OCI-LY7 (cell line): ENCODE measurements around the gene ZNF835. TPM values are rescaled to one million over a fixed set of nuclear protein-coding genes. Genes with fewer than 3 reads are reported as not detected.

Experiments
- BruUV-seq: library from RNA; stranded (reverse); fragments of 400-500 nt; replicated peaks from 2 replicates; lab custom pipeline; 2021; lab: Mats Ljungman, UMichigan
- CTCF ChIA-PET: fragments of 300-600 bp; sonication (Branson Sonifier 250); formaldehyde crosslinking; loops from one replicate; lab custom pipeline; 2022; ENCODE audit warnings: antibody characterized with exemption; ENCODE audit not compliant: unreplicated experiment; lab: Charles Lee
- POLR2A ChIA-PET: fragments of 300-600 bp; sonication (Branson Sonifier 250); formaldehyde crosslinking; loops from one replicate; lab custom pipeline; 2022; ENCODE audit warnings: antibody characterized with exemption; lab: Charles Lee
- DNase-seq: peaks from one replicate; pipeline ENCODE4 v3.0.0-alpha.2; 2015; ENCODE audit warnings: low spot score
- H2AFZ ChIP-seq: fragments of 200-600 bp; sonication (generic), shearing (Covaris generic); 2 replicates; pipeline ENCODE4 v1.6.1; 2014; ENCODE audit warnings: mild to moderate bottlenecking, antibody characterized with exemption, low read length, moderate library complexity
- H3K27ac ChIP-seq: fragments of 200-600 bp; sonication (generic); 2 replicates; pipeline ENCODE4 v1.5.1; 2014; ENCODE audit warnings: mixed run types, low read depth, mild to moderate bottlenecking, moderate library complexity, low read length, inconsistent platforms; ENCODE audit not compliant: poor library complexity, severe bottlenecking
- H3K36me3 ChIP-seq: fragments of 200-600 bp; sonication (generic); 2 replicates; pipeline ENCODE4 v1.6.1; 2014; ENCODE audit warnings: mild to moderate bottlenecking, antibody characterized with exemption, low read length, moderate library complexity, mixed read lengths; ENCODE audit not compliant: insufficient read depth
- H3K4me1 ChIP-seq: fragments of 200-600 bp; sonication (generic); 2 replicates; pipeline ENCODE4 v1.5.1; 2014; ENCODE audit warnings: mild to moderate bottlenecking, low read length; ENCODE audit not compliant: insufficient read depth, poor library complexity, severe bottlenecking
- H3K4me2 ChIP-seq: fragments of 200-600 bp; sonication (generic); 2 replicates; pipeline ENCODE4 v1.6.1; 2014; ENCODE audit warnings: mild to moderate bottlenecking, low read length
- H3K4me3 ChIP-seq: fragments of 200-600 bp; sonication (generic); 2 replicates; pipeline ENCODE4 v1.5.1; 2014; ENCODE audit warnings: mild to moderate bottlenecking, low read depth, low read length; ENCODE audit not compliant: poor library complexity, severe bottlenecking
- H3K79me2 ChIP-seq: fragments of 200-600 bp; sonication (generic); 2 replicates; pipeline ENCODE4 v1.6.1; 2016; ENCODE audit warnings: low read depth, mild to moderate bottlenecking, low read length, moderate library complexity, mixed read lengths; ENCODE audit not compliant: insufficient read depth
- H3K9me2 ChIP-seq: fragments of 200-600 bp; sonication (generic); 2 replicates; pipeline ENCODE4 v1.6.1; 2016; ENCODE audit warnings: mild to moderate bottlenecking, low read length, mixed read lengths; ENCODE audit not compliant: insufficient read depth
- H3K9me3 ChIP-seq: fragments of 200-600 bp; sonication (generic); 2 replicates; pipeline ENCODE4 v1.6.1; 2014; ENCODE audit warnings: mild to moderate bottlenecking, mixed run types, low read length, mixed read lengths
- H4K20me1 ChIP-seq: fragments of 200-600 bp; sonication (generic); 2 replicates; pipeline ENCODE4 v1.6.1; 2014; ENCODE audit warnings: mild to moderate bottlenecking, antibody characterized with exemption, low read length, moderate library complexity, mixed read lengths; ENCODE audit not compliant: insufficient read depth
- EZH2phosphoT487 ChIP-seq: fragments of 200-600 bp; sonication (generic); IDR thresholded peaks from 2 replicates; pipeline ENCODE4 v1.6.1; 2018; ENCODE audit warnings: low read depth, borderline replicate concordance, mild to moderate bottlenecking, mixed run types, antibody characterized with exemption, low read length, moderate library complexity, mixed read lengths
- intact Hi-C: fragments of 100-400 bp; cut with micrococcal nuclease; formaldehyde crosslinking; loops from one replicate; pipeline ENCODE4 v1.10.0; 2022; ENCODE audit not compliant: unreplicated experiment
- total RNA-seq, 2 experiments: library from RNA; depleted of rRNA in 1 of 2; stranded (reverse); fragments of >200 nt in 1 of 2; shearing (Covaris generic) in 1 of 2; gene quantifications; 2 replicates each; pipeline ENCODE4 v1.2.3, GENCODE V29; 2014 to 2022
- TF ChIP-seq, protein P1 (sequence below): fragments of 200-600 bp; sonication (generic); conservative IDR thresholded peaks from 2 replicates; pipeline ENCODE4 v1.5.1; 2014; ENCODE audit warnings: mild to moderate bottlenecking, antibody characterized with exemption, low read length, moderate library complexity, mixed read lengths

The ZNF835 gene
- total RNA-seq, 2 experiments from 2014 or later: not detected

DNA sequence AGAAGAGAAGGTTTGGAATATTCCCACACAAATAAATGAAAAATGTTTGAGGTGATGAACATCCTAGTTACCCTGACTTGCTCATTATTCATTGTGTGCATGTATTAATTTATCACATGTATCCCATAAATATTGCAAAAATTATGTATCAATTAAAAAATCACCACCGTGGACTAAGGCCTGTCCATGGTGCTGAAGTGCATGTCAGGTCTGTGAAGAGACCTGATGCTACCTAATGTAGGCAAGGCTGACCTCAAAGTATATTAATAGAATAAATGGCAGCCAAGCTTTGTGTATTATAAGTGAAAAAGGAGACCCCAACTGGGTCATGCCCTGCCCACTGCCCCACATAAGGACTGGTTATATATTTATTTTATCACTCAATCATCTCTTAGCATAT, 34.4 kb upstream of the ZNF835 start:
- no peak overlapping the region for H3K27ac ChIP-seq
- H3K4me3 ChIP-seq: no peak overlapping the region
- no peak overlapping the region for H3K4me2 ChIP-seq
- no peaks in the 10 kb centered on the region for H3K9me2 ChIP-seq
- no peaks in the 10 kb centered on the region for H3K79me2 ChIP-seq
- intact Hi-C loops: no loop called here
- no peaks in the 10 kb centered on the region for H4K20me1 ChIP-seq
- DNase-seq: no peak
- ChIA-PET POLR2A (no interaction called here), CTCF (no interaction called here)
- H3K4me1 ChIP-seq: no peaks in the 10 kb centered on the region
- no peak overlapping the region for H2AFZ ChIP-seq
- no TSS peak for BruUV-seq
- TF ChIP-seq EZH2phosphoT487: no peak
- TF ChIP-seq, protein P1, sequence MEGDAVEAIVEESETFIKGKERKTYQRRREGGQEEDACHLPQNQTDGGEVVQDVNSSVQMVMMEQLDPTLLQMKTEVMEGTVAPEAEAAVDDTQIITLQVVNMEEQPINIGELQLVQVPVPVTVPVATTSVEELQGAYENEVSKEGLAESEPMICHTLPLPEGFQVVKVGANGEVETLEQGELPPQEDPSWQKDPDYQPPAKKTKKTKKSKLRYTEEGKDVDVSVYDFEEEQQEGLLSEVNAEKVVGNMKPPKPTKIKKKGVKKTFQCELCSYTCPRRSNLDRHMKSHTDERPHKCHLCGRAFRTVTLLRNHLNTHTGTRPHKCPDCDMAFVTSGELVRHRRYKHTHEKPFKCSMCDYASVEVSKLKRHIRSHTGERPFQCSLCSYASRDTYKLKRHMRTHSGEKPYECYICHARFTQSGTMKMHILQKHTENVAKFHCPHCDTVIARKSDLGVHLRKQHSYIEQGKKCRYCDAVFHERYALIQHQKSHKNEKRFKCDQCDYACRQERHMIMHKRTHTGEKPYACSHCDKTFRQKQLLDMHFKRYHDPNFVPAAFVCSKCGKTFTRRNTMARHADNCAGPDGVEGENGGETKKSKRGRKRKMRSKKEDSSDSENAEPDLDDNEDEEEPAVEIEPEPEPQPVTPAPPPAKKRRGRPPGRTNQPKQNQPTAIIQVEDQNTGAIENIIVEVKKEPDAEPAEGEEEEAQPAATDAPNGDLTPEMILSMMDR: no peak
- H3K9me3 ChIP-seq: no peaks in the 10 kb centered on the region
- no peaks in the 10 kb centered on the region for H3K36me3 ChIP-seq

DNA sequence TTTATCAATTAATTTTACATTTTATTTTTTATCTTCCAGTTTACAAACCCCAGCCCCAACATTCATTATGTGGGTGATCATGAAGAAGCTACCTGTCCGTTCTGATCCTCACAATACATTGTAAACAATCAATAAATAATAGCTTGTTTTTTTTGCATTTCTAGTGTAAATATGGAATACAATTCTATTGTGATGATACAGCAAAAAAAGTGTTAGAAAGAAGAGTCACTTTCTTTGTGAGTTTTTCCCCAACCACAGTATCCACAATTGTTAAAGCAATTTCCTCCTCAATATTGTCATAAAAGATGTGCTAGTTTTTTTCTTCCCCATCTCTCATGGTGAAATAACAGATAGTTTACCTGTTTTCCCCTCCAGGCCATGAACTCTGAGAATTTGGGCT, 30.3 kb upstream of the ZNF835 start:
- no peak for DNase-seq
- intact Hi-C loops: no loop called here
- CTCF ChIA-PET: no interaction called here
- Histone ChIP-seq H2AFZ (no peak overlapping the region), H4K20me1 (no peaks in the 10 kb centered on the region), H3K9me2 (no peaks in the 10 kb centered on the region), H3K9me3 (no peaks in the 10 kb centered on the region), H3K4me3 (no peak overlapping the region), H3K4me2 (no peak overlapping the region), H3K36me3 (no peaks in the 10 kb centered on the region), H3K4me1 (no peaks in the 10 kb centered on the region), H3K27ac (no peak overlapping the region), H3K79me2 (no peaks in the 10 kb centered on the region)
- TF ChIP-seq, protein P1: no peak
- TF ChIP-seq EZH2phosphoT487: no peak
- no TSS peak for BruUV-seq
- POLR2A ChIA-PET: no interaction called here

DNA sequence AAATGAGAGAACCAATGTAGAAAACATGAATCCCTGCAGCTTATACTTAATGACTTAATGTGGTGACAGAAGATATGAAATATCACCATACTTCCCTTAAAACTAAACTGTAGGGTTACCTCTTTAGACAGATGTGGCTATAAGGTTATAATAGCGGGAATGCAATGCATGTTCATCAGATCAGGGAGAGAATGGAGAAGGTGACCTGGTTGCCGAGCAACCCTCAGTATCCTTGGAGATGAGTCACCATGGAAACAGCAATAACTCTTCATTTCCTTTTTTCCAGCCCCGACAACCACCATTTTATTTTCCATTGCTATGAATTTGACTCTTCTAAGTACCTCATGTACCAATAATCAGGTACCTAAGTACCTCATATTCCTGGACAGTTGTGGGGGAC, 28.0 kb upstream of the ZNF835 start:
- no peak overlapping the region for H2AFZ ChIP-seq
- ChIA-PET CTCF (no interaction called here), POLR2A (no interaction called here)
- no peaks in the 10 kb centered on the region for H3K9me2 ChIP-seq
- no peaks in the 10 kb centered on the region for H3K9me3 ChIP-seq
- no peak overlapping the region for H3K4me2 ChIP-seq
- H3K4me3 ChIP-seq: no peak overlapping the region
- TF ChIP-seq, protein P1: no peak
- TF ChIP-seq EZH2phosphoT487: no peak
- H4K20me1 ChIP-seq: no peaks in the 10 kb centered on the region
- intact Hi-C loops: no loop called here
- no peaks in the 10 kb centered on the region for H3K79me2 ChIP-seq
- H3K36me3 ChIP-seq: no peaks in the 10 kb centered on the region
- H3K4me1 ChIP-seq: no peaks in the 10 kb centered on the region
- no peak overlapping the region for H3K27ac ChIP-seq
- no TSS peak for BruUV-seq
- no peak for DNase-seq
